Spleen (tissue), 7 donors: ENCODE results near the gene SAA2.
"Not testable (repeated sequence)": the region's sequence is repeated elsewhere in the genome, so short reads cannot be mapped to it uniquely, and the experiment has no call there.

ENCODE experiments used
- POLR2AphosphoS5 ChIP-seq, 3 donors: sonication (generic); formaldehyde crosslinking; IDR thresholded peaks; one replicate each; pipeline ENCODE4 v1.5.1; 2017; ENCODE audit warnings: antibody characterized with exemption in 3 of 3
- TF ChIP-seq, protein P1 (sequence below), 11 experiments: fragments of 200-600 bp in 7 of 11; fragments of 450-650 bp in 4 of 11; sonication (generic) in 4 of 11; IDR thresholded peaks in 8 of 11; conservative IDR thresholded peaks in 3 of 11; 1 replicate in 7 of 11; 2 replicates in 4 of 11; pipeline versions ENCODE4 v1.4.0 to v1.8.0; 2016 to 2021; ENCODE audit warnings: antibody characterized with exemption in 11 of 11, inconsistent platforms in 4 of 11, mild to moderate bottlenecking in 1 of 11
- donor health status: DM: no; HTN: no; CAD: no; lungs with moderate emphysema.
- donor health status: DM: no; HTN: no; CAD: no.
- donor health status: DM: no; HTN: no; CAD: no.

DNA sequence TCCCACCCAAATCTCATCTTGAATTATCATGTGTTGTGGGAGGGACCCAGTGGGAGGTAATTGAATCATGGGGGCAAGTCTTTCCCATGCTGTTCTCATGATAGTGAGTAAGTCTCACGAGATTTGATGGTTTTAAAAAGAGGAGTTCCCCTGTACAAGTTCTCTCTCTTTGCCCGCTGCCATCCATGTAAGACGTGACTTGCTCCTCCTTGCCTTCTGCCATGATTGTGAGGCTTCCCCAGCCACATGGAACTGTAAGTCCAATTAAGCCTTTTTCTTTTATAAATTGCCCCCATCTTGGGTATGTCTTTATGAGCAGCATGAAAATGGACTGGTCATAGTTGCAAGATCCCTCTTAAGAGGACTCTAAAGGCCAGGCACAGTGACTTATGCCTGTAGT lies 50.7 kb downstream of the SAA2 start:
- TF ChIP-seq, protein P1, sequence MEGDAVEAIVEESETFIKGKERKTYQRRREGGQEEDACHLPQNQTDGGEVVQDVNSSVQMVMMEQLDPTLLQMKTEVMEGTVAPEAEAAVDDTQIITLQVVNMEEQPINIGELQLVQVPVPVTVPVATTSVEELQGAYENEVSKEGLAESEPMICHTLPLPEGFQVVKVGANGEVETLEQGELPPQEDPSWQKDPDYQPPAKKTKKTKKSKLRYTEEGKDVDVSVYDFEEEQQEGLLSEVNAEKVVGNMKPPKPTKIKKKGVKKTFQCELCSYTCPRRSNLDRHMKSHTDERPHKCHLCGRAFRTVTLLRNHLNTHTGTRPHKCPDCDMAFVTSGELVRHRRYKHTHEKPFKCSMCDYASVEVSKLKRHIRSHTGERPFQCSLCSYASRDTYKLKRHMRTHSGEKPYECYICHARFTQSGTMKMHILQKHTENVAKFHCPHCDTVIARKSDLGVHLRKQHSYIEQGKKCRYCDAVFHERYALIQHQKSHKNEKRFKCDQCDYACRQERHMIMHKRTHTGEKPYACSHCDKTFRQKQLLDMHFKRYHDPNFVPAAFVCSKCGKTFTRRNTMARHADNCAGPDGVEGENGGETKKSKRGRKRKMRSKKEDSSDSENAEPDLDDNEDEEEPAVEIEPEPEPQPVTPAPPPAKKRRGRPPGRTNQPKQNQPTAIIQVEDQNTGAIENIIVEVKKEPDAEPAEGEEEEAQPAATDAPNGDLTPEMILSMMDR (IDR thresholded peaks at IDR 0.05 in 8 of 11, conservative IDR thresholded peaks at IDR 0.05 in 3 of 11), result not testable (repeated sequence)
- TF ChIP-seq POLR2AphosphoS5 (IDR thresholded peaks at IDR 0.05), result not testable (repeated sequence)
